Osteocyte (in vitro differentiated cells): ENCODE measurements around the gene ADARB1. TPM values are rescaled to one million over a fixed set of nuclear protein-coding genes. Genes with fewer than 3 reads are reported as not detected.
A peak's percentile ranks its signal among the peaks of the same experiment; 100 is the strongest.
"Not testable (repeated sequence)": the region's sequence is repeated elsewhere in the genome, so short reads cannot be mapped to it uniquely, and the experiment has no call there.

Experiments
- DNase-seq: peaks from one replicate; pipeline ENCODE4 v3.0.0; 2021; ENCODE audit warnings: mixed read lengths; ENCODE audit not compliant: unreplicated experiment; ENCODE audit errors: extremely low spot score
- H3K27ac Mint-ChIP-seq: one replicate; pipeline ENCODE4 v1.8.0; 2021; ENCODE audit warnings: mild to moderate bottlenecking, mixed read lengths; ENCODE audit not compliant: unreplicated experiment
- H3K27me3 Mint-ChIP-seq: one replicate; pipeline ENCODE4 v1.8.0; 2021; ENCODE audit warnings: mixed read lengths; ENCODE audit not compliant: unreplicated experiment
- H3K36me3 Mint-ChIP-seq: one replicate; pipeline ENCODE4 v1.8.0; 2021; ENCODE audit warnings: mixed read lengths; ENCODE audit not compliant: unreplicated experiment
- H3K4me1 Mint-ChIP-seq: one replicate; pipeline ENCODE4 v1.8.0; 2021; ENCODE audit warnings: mixed read lengths; ENCODE audit not compliant: unreplicated experiment
- H3K4me3 Mint-ChIP-seq: one replicate; pipeline ENCODE4 v1.8.0; 2021; ENCODE audit warnings: mild to moderate bottlenecking, moderate library complexity, mixed read lengths; ENCODE audit not compliant: unreplicated experiment
- H3K9me3 Mint-ChIP-seq: one replicate; pipeline ENCODE4 v1.8.0; 2021; ENCODE audit warnings: mixed read lengths; ENCODE audit not compliant: unreplicated experiment
- CTCF ChIP-seq: fragments of 200-600 bp; sonication (generic); IDR thresholded peaks from 2 replicates; pipeline ENCODE4 v1.5.0; 2021; ENCODE audit warnings: antibody characterized with exemption, mild to moderate bottlenecking, moderate library complexity
- total RNA-seq: library from RNA; stranded (reverse); gene quantifications from 2 replicates; pipeline ENCODE4 v1.2.1, GENCODE V29; 2021

The ADARB1 gene
- total RNA-seq, 1 donor from 2014 or later: 126 TPM

GRCh38 chr21:45130324-45130774 is 56.0 kb downstream of the ADARB1 start:
- DNase-seq: no peak
- Mint-ChIP-seq H3K4me3 (peak overlapping the region; percentile 68), H3K4me1 (peaks cover 81% of the 10 kb centered on the region), H3K36me3 (peaks cover 10% of the 10 kb centered on the region), H3K9me3 (no peaks in the 10 kb centered on the region), H3K27ac (peak overlapping the region; percentile 97), H3K27me3 (no peaks in the 10 kb centered on the region)
- no peak for TF ChIP-seq CTCF

- no peak for TF ChIP-seq CTCF
- H3K27me3 Mint-ChIP-seq: no peaks in the 10 kb centered on the region
- H3K27ac Mint-ChIP-seq: peak overlapping the region; percentile 97
- peaks cover 82% of the 10 kb centered on the region for H3K4me1 Mint-ChIP-seq
- no peak for DNase-seq
- H3K9me3 Mint-ChIP-seq: no peaks in the 10 kb centered on the region
- H3K36me3 Mint-ChIP-seq: peaks cover 10% of the 10 kb centered on the region
- no peak overlapping the region for H3K4me3 Mint-ChIP-seq
Observed at GRCh38 chr21:45131537-45131999, 57.2 kb downstream of the ADARB1 start.

- no peaks in the 10 kb centered on the region for H3K9me3 Mint-ChIP-seq
- TF ChIP-seq CTCF: no peak
- peaks cover 86% of the 10 kb centered on the region for H3K4me1 Mint-ChIP-seq
- peak overlapping the region; percentile 52 for H3K27ac Mint-ChIP-seq
- no peak overlapping the region for H3K4me3 Mint-ChIP-seq
- DNase-seq: no peak
- peaks cover 6% of the 10 kb centered on the region for H3K36me3 Mint-ChIP-seq
- H3K27me3 Mint-ChIP-seq: no peaks in the 10 kb centered on the region
Observed at GRCh38 chr21:45132841-45133573, 58.6 kb downstream of the ADARB1 start.

DNA sequence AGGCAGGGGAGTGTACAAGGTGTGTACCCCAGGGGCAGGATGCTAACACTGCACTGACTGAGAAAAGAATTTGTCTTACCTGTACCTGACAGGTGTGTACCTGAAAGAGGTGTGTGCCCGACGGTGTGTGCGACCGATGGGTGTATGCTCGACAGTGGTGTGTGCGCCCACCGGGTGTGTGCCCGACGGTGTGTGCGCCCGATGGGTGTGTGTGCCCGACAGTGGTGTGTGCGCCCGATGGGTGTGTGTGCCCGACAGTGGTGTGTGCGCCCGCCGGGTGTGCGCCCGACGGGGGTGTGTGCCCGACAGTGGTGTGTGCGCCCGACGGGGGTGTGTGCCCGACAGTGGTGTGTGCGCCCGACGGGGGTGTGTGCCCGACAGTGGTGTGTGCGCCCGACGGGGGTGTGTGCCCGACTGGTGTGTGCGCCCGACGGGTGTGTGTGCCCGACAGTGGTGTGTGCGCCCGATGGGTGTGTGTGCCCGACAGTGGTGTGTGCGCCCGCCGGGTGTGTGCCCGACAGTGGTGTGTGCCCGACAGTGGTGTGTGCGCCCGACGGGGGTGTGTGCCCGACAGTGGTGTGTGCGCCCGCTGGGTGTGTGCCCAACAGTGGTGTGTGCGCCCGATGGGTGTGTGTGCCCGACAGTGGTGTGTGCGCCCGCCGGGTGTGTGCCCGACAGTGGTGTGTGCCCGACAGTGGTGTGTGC is 59.3 kb downstream of the ADARB1 start:
- H3K27ac Mint-ChIP-seq: peak overlapping the region; percentile 38

DNA sequence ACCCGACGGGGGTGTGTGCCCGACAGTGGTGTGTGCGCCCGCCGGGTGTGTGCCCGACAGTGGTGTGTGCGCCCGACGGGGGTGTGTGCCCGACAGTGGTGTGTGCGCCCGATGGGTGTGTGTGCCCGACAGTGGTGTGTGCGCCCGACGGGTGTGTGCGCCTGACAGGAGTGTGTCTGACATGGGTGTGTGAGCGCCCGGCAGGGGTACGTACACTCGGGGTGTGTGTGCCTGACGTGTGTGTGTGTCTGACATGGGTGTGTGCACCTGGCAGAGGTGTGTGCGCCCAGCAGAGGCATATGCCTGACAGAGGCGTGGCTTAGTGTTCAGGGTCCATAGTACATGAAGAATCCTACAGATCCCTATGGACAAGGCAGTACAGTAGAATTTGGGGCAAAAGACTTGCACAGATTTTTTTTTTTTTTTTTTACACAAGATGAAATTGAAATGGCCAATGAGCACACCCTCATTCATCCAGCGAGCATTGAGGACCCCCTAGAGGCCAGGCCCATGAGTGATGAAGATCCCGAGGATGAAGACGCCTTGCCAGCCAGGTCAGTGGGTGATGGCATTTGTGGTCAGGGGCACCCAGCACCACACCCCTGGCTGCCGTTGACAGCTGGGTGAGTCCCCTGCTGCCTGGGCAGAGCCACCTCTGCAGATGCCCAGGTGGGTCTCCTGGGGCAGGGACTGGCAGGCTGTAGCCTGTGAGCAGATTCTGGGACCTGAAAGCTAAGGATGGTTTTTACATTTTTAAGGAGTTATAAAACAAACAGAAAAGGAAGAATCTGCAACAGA is 60.1 kb downstream of the ADARB1 start:
- Mint-ChIP-seq H3K4me1 (peaks cover 81% of the 10 kb centered on the region), H3K27ac (peak overlapping the region; percentile 72), H3K9me3 (no peaks in the 10 kb centered on the region), H3K27me3 (no peaks in the 10 kb centered on the region), H3K4me3 (no peak overlapping the region), H3K36me3 (peaks cover 9% of the 10 kb centered on the region)
- no peak for TF ChIP-seq CTCF
- DNase-seq: no peak

More for the DNA sequence above, 59.3 kb downstream of the ADARB1 start:
- peaks cover 82% of the 10 kb centered on the region for H3K4me1 Mint-ChIP-seq
- H3K4me3 Mint-ChIP-seq, H3K36me3 Mint-ChIP-seq, H3K9me3 Mint-ChIP-seq, H3K27me3 Mint-ChIP-seq, DNase-seq: not testable (repeated sequence)
